GM21717 (cell line): ENCODE data around the gene SELENOM.
A peak's percentile ranks its signal among the peaks of the same experiment; 100 is the strongest.

ENCODE experiments used
- ATAC-seq: cut with Tn5 transposase; IDR thresholded peaks from one replicate; pipeline ENCODE4 v1.9.1; 2021; ENCODE audit warnings: mild to moderate bottlenecking, moderate library complexity; ENCODE audit not compliant: unreplicated experiment

Gene SELENOM

GRCh38 chr22:31107178-31107893 is at the start of gene SELENOM:
SELENOM (minus strand) TSS chr22:31107568; CDS start chr22:31107505, 63 bp downstream.
- ATAC-seq, result peak; percentile 78

GRCh38 chr22:31155422-31155821 is 48.1 kb upstream of the SELENOM start:
- ATAC-seq, result no peak

- ATAC-seq, result no peak
Measured at GRCh38 chr22:31154975-31155374, 47.6 kb upstream of the SELENOM start.

- ATAC-seq, result no peak
Measured at GRCh38 chr22:31153357-31153756, 46.0 kb upstream of the SELENOM start.

GRCh38 chr22:31151872-31152271 is 44.5 kb upstream of the SELENOM start:
- no peak for ATAC-seq

- no peak for ATAC-seq
Measured at GRCh38 chr22:31150615-31151014, 43.2 kb upstream of the SELENOM start.

GRCh38 chr22:31148953-31149627 is 41.7 kb upstream of the SELENOM start:
- ATAC-seq, result no peak

GRCh38 chr22:31148488-31148887 is 41.1 kb upstream of the SELENOM start:
- ATAC-seq, result no peak

GRCh38 chr22:31144223-31144622 is 36.9 kb upstream of the SELENOM start:
- no peak for ATAC-seq

- ATAC-seq, result no peak
Measured at GRCh38 chr22:31143537-31143936, 36.2 kb upstream of the SELENOM start.

- ATAC-seq, result no peak
Measured at GRCh38 chr22:31143038-31143437, 35.7 kb upstream of the SELENOM start.

GRCh38 chr22:31142285-31142684 is 34.9 kb upstream of the SELENOM start:
- no peak for ATAC-seq

GRCh38 chr22:31141551-31141950 is 34.2 kb upstream of the SELENOM start:
- ATAC-seq, result no peak

GRCh38 chr22:31140746-31141145 is 33.4 kb upstream of the SELENOM start:
- no peak for ATAC-seq

GRCh38 chr22:31139866-31140716 is 32.7 kb upstream of the SELENOM start, which contains the start of gene PLA2G3:
PLA2G3 (minus strand) TSS chr22:31140508; CDS start chr22:31140354, 154 bp downstream.
- no peak for ATAC-seq

GRCh38 chr22:31139066-31139465 is 31.7 kb upstream of the SELENOM start:
- no peak for ATAC-seq

- ATAC-seq, result no peak
Measured at GRCh38 chr22:31138126-31138525, 30.8 kb upstream of the SELENOM start.

GRCh38 chr22:31137721-31138120 is 30.4 kb upstream of the SELENOM start:
- no peak for ATAC-seq

- no peak for ATAC-seq
Measured at GRCh38 chr22:31136711-31137110, 29.3 kb upstream of the SELENOM start.

- no peak for ATAC-seq
Measured at GRCh38 chr22:31136155-31136554, 28.8 kb upstream of the SELENOM start.

- ATAC-seq, result no peak
Measured at GRCh38 chr22:31135706-31136105, 28.3 kb upstream of the SELENOM start.
